Effector CD8-positive, alpha-beta T cell (primary cell): ENCODE results near the gene FIS1.
"Not testable (repeated sequence)": the region's sequence is repeated elsewhere in the genome, so short reads cannot be mapped to it uniquely, and the experiment has no call there.

Experiments used
- DNase-seq: peaks from one replicate; lab custom pipeline; 2025; lab: John Stamatoyannopoulos, UW
- total RNA-seq, 4 experiments: gene quantifications; one replicate each; lab custom pipeline; 2026; lab: John Stamatoyannopoulos, UW

FIS1 gene
- 48.3 to 67.7 (median 58.8) reads per million in 4 experiments for total RNA-seq

DNA sequence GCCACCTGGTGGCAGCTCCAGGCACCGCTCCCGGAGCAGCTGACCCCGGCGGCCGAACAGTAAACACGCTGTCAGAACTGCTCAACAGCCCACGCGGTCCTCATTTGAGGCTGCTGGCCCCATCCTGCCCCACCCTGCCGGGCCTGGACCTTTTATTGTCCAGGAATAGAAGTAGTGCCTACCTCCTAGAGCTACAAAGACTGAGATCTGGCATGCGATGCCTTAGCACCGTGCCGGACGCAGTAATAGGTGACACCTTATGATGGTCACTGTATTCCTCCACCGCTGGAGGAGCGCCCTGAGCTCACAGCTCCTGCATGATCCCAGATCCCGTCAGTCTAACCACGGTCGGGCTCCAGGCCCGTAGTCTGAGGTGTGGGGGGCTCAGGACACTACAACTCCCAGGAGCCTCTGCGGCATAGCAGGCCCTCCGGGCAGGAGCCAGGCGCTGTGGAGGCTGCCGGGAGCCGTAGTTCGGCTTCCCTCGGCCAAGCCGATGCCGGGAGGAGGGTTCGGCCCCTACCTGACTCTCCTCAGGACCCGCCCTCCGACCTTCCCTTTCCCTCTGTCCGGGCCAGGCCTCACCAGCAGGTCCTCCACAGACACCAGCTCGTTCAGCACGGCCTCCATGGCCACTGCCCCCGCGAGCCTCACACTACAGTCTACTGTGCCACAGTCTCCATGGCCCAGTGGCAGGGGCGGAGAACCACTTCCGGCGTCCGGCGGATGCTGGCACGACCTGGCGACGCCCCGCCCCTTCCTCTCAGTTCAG is at the start of gene FIS1:
TSS of gene FIS1 (minus strand) at position 707 of the 772 bp plus-strand sequence. CDS start at position 630, 77 bp downstream.
- DNase-seq, result peak; percentile 81

DNA sequence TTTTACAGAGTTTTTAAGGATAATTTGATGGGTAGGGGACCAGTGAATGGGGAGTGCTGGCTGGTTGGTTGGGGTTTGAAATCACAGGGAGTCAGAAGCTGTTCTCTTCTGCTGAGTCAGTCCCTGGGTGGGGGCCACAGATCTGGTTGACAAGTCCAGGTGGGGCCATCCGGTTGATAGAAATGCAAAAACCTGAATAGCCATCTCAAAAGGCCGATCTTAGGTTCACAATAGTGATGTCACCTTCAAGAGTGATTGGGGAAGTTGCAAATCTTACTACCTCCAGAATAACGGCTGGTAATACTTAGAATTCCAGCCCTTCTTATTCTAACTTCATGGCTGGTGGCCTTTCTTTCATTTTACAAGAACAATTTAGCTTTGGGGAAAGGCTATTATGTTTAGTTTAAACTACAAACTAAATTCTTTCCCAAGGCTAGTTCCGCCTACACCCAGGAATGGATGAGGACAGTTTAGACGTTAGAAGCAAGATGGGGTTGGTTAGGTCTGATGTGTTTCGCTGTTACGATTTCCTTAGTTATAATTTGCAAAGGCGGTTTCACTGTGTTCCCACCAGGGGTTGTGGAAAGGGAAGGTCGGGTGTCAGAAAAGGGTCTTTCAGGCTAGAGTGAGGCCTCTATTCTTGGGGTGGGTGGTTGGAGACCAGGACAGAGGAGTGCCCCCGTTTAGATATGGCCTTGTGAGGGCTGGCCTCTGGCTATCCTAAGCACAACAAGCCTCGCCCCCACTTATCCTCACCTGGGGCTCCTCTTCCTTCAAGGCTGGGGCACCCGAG is 49.4 kb upstream of the FIS1 start:
- DNase-seq, result no peak

DNA sequence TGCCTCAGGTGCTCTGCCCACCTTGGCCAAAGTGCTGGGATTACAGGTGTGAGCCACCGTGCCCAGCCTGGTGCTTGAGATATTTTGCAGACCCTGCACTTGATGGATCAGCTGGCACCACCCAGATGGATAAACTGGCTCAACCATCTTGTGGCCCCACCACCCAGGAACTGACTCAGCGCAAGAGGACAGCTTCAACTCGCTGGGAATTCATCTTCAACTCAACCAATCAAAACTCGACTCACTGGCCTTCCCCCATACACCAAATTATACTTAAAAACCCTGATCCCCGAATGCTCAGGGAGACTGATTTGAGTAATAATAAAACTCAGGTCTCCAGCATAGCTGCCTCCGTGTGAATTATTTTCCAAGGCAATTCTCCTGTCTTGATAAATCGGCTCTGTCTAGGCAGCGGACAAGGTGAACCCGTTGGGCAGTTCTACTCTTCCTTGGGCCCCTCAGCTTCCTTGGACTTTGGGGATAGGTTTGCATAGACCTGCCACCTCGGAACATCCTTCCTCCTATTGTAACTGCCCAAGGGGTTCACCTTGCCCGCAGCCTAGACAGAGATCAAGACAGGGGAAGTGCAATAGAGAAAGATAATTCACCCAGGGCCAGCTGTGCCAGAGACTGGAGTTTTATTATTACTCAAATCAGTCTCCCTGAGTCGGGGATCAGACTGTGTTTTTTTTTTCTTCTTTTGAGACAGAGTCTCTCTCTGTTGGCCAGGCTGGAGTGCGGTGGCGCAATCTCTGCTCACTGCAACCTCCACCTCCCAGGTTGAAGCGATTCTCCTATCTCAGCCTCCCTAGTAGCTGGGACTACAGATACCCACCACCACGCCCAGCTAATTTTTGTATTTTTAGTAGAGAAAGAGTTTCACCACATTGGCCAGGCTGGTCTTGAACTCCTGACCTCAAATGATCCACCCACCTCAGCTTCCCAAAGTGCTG is 48.5 kb upstream of the FIS1 start:
- not testable (repeated sequence) for DNase-seq

DNA sequence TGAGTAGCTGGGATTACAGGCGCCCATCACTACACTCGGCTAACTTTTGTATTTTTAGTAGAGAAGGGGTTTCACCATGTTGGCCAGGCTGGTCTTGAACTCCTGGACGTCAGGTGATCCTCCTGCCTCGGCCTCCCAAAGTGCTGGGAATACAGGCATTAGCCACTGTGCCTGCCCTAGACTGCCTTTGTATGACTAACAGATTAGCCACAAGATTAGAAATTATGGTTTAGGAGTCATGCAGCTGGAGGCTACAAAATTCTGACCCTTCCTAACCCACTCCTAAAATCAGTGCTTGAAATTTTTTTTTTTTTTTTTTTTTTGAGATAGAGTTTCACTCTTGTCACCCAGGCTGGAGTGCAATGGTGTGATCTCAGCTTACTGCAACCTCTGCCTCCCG is 47.7 kb upstream of the FIS1 start:
- not testable (repeated sequence) for DNase-seq

DNA sequence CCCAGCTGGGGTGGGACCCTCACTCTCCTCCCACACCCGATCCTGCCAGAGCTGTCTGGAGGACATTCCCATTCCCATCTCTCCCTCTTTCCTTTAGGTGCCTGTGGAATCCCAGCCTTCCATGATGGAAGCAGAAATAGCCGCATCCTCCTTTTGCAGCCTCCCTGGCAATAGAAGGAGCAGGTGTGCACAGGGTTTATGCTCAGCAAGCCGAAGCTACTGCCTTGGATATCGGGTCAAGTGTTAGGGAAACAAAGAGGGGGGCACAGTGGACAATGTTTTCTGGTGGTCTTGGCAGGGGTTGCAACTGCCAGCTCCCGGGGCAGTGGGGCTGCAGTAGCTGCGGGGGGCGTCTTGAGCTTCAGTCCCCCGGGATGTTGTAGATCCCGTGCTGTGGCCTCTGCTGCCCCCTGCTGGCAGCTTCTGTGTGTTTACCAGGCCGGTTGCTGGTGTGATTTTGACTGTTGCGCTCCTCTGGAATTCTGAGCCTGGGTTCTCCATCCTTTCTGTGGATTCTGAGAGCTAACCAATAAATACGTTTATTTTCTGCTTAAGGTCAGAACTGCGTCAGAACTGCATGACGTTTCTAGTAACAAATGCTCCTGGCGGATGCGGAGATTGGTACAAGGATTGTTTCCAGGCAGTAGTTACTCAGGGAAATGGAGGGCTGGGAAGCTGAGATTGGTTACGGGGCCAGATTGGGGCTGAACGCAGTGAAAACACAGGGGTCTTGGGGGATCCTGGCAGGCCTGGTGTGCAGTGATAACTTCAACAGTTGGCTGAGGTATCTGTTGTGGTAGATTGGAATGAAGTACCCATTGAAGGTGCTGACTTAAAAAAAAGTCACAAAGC is 45.5 kb upstream of the FIS1 start:
- peak; percentile 57 for DNase-seq

DNA sequence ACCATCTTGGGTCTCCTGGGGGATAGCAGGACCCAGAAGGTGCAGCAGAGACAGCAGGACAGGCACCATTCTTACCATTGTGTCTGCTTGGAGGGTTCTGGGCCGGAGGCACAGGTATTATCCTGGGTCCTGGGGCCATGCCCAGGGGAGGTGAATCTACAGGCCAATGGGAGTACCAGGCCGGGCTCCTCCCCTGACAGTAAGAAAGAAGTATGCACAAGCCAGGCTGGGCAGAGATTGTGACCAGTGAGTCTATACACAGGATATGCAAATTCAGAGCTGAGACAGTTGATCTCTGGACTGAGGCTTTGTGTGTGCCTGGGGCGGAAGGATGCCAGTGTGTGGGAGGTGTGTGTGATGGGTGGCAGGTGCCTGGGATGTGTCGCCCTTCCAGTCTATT is 44.8 kb upstream of the FIS1 start:
- not testable (repeated sequence) for DNase-seq

DNA sequence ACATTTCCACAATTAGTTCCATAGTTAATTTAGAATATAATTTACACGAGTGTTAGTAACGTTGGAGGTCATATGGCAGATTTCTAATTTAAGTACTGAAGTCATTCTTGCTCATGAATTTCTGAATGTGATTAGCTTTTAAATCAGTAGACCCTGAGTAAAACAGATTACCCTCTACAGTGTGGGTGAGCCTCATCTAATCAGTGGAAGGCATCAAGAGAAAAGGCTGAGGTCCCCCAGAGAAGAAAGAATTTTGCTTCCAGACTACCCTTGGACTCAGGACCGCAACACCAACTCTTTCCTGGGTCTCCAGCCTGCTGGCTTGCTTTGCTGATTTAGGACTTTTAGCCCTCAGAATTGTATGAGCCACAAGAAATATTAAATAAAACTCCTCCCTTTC is 43.6 kb upstream of the FIS1 start:
- DNase-seq, result no peak

DNA sequence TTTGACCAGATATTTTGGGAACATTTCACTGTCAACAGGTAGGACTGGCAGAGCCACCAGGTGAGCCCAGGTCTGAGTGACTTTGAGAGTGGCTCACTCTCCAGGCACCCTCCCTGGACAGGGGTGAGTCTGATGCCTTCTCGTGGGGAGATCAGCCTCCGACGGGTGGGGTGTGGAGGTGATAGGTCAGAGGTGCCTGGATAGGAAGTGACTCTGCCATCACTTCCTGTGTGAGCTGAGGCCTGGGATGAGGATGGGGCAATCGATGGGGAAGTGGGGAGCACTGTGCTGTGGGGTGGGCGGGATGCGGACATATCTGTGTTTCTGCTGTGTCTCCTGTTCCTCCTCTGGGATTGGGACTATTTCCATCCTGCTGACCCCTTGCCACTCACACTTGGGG is 42.2 kb upstream of the FIS1 start:
- no peak for DNase-seq

DNA sequence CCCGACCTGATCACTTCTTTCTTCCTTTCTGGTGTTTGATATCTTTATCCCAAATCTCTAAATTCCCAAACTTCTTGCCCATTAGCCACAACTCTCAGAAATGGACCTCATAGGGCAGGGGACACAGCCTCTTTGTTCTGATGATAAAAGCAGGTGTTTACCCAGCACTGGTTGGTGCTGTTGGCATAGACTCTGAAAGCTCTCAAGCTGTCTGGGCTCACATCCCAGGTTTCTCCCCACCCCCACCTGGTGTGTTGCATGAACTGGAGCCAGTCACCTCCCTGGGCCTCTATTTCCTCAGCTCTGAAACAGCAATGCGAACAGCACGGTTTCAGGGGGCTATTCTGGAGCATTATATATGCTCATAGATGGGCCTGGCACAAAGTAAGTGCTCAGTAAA is 41.0 kb upstream of the FIS1 start:
- not testable (repeated sequence) for DNase-seq

DNA sequence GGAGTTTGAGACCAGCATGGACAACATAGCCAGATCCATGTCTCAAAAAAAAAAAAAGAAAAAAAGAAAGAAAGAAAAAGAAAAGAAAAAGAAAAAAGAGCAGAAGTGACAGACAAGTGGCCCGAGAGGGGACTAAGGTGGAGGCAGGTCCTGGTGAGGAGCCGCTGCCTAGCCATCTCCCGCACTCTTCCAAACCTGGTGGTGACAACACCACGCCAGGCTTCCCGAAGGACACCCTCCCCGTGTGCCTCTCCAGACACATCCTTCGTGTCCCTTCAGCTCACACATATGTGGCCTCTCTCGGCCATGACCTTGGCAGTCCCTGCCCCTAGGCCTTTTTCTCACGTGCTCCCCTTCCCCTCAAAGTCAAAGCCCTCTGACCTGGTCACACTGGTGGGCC is 40.3 kb upstream of the FIS1 start:
- no peak for DNase-seq

DNA sequence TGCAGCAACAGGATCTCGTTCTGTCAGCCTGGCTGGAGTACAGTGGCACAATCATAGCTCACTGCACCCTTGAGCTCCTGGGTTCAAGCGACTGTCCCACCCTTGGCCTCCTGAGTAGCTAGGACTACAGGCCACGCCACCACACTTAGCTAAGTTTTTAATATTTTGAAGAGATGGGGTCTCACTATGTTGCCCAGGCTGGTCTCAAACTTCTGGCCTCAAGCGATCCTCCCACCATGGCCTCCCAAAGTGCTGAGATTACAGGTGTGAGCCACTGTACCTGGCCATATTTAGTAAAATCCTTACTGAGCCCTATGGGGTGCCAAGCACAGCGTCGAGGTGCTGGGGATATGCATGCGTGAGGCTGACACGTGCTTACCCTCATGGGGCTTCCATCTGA is 36.0 kb upstream of the FIS1 start:
- not testable (repeated sequence) for DNase-seq

DNA sequence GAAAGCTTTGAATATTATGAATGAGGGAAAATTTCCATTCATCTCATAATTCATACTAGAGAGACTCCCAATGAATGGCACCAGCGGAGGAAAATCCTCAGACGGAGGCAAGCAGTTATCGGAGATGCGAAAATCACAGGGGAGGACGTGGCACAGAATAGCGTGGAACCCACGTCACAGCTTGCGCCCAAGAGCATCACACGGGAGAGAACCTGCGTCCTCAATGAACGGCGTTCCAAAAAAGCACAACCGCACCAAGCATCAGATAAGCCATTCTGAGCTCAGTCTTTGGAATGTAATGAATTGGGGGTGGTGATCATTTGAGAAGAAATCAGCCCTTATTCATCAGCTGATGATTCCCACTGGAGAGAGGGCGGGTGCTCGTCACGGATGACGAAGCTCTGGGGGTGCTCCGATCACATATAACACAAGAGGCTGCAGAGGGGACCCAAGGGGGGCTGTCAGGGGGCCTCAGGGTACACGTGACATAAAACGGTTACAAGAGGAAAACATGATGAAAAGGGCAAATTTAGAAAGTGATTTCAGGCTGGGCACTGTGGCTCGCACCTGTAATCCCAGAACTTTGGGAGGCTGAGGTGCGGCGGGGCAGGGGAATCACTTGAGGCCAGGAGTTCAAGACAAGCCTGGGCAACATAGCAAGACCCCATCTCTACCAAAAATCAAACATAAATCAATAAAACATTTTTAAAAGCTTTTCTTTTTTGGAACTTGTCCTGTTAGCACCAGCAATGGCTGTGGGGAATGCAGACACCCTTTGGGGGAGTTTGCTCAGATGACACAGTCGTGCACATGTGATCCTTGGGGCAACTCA is 33.8 kb upstream of the FIS1 start:
- no peak for DNase-seq

DNA sequence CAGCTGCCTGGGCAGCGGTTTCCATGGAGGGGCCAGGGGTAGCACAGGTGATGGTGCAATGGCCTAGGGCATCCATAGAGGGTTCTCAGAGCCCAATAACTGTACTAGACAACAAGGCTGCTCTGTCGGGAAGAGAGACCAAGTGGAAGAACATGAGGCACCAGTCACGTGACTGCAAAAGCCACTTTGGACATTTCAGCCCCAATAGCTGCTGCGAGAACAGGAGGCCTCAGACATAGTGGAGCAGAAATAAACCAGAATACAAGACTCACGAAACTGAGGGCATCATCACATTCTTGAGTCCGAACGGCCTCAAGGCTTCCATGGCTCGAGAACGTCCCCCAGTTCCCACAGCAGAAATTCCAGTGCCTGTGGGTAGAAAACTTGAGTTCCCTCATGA is 32.3 kb upstream of the FIS1 start:
- DNase-seq, result no peak

DNA sequence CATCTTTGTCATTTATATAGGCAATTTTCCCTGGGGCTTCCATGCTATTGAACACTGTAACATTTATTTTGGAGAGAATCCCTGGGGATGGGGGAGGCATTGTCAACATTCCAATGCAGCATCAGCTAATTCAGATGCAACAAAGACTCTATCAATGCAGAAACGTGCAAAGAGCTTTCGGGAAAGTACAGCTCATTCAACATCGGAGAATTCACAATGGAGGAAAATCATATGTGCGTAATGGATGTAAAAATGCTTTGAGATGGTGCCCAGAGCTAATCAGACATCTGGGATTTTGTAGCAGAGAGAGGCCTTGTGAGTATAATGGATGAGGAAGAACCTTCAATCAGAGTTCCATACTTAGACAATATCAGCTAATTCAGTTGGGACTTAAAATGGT is 28.3 kb upstream of the FIS1 start:
- no peak for DNase-seq

DNA sequence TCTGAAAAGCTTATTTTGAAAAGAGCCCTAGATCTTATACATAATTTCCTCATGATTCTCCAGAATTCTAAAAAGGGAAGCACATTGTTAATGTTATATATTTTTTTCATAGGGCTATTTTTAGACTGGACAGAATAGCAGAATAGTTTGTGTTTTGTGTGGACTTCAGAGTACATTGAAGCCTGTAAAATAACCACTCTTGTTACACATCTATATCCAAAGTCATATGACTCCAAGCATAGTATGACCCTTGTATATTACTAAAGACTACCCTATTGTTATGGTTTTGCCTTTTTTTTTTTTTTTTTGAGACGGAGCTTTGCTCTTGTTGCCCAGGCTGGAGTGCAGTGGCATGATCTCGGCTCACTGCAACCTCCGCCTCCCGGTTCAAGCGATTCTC is 26.1 kb upstream of the FIS1 start:
- no peak for DNase-seq

DNA sequence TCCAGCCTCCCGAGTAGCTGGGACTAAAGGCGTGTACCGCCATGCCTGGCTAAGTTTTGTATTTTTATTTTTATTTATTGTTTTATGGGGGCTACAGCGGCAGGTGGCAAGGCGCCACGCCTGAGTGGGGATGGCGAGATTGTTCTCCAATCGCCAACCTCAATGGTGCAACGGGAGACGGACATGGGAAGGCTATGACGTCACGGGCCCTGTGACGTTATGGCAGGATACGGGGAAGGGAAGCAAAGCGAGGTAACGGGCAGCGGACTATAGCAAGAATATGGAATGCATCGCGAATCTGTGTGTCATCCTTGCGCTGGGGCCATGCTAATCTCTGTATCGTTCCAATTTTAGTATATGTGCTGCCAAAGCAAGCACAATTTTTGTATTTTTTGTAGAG is 24.8 kb upstream of the FIS1 start:
- no peak for DNase-seq

DNA sequence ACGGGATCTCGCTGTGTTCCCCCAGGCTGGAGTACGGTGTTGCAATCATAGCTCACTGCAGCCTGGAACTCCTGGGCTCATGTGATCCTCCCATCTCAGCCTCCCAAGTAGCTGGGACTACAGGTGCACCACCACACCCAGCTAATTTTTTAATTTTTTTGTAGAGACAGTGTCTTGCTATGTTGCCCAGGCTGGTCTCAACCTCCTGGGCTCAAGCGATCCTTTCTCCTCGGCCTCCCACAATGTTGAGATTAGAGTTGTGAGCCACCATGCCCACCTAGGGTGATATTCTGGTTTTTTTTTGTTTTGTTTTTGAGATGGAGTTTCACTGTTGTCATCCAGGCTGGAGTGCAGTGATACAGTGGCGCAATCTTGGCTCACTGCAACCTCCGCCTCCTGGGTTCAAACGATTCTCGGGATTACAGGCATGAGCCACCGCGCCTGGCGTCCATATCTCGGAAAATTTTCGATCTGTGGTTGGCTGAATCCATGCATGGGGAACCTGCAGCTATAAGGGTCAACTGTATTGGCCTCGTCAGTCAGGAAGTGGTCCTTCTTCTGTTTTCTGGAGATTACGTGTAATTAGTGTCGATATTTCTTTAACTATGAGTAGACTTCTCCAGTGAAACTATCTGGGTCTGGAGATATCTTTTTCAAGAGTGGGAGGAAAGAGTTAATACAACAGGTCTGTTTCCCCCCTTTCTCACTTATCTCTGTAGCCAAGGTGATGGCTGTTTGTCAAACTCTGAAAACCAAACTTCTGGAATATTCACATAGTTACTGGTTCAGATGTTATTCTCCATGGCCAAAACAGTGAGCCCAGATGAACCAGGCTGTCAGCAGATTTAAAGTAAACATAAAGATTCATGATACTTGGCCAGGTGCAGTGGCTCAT is 21.0 kb upstream of the FIS1 start:
- DNase-seq, result no peak

DNA sequence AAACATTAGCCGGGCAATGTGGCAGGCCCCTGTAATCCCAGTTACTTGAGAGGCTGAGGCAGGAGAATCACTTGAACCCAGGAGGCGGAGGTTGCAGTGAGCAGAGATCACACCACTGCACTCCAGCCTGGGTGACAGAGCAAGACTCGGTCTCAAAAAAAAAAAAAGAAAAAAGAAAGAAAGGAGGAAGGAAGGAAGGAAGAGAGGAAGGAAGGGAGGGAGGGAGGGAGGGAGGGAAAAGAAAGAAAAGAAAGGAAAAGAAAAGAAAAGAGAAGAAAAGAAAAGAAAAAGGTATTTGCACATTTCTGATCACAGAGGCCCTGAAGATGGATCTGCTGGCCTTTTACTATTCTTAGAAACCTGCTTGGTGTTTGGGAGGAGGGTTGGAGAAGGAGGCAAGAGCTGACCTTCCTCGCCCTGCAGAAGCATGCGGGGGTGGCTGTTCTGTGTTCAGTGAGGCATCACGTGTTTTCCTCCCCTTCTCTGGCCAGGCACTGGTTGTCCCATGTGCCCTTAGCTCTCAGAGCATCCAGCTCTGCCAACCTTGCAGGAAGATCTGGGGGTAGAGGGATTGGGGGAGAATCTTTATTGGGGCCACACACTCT is 19.3 kb upstream of the FIS1 start:
- DNase-seq, result not testable (repeated sequence)

DNA sequence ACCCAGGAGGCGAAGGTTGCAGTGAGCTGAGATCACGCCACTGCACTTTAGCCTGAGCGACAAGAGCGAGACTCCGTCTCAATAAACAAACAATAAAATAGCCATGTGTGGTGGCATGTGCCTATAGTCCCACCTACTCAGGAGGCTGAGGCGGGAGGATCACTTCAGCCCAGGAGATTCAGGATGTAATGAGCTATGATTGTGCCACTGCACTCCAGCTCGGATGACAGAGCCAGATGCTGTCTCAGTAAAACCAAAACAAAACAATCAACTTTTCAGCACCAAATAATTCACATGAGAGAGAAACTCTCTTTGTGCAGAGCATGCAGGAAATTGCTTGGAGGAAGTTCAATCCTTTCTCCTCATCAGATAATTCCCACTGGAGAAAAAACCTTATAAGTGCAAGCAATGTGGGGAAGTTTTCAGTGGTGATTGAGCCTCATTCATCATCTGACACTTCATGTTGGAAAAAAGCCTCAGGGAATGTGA is 13.4 kb upstream of the FIS1 start:
- DNase-seq, result no peak
